ENCODE measurements around the gene JMJD4. TPM values are rescaled to one million over a fixed set of nuclear protein-coding genes. Genes with fewer than 3 reads are reported as not detected.

Gene JMJD4
- total RNA-seq, 1 experiment from 2014 or later: 42.8 TPM

DNA sequence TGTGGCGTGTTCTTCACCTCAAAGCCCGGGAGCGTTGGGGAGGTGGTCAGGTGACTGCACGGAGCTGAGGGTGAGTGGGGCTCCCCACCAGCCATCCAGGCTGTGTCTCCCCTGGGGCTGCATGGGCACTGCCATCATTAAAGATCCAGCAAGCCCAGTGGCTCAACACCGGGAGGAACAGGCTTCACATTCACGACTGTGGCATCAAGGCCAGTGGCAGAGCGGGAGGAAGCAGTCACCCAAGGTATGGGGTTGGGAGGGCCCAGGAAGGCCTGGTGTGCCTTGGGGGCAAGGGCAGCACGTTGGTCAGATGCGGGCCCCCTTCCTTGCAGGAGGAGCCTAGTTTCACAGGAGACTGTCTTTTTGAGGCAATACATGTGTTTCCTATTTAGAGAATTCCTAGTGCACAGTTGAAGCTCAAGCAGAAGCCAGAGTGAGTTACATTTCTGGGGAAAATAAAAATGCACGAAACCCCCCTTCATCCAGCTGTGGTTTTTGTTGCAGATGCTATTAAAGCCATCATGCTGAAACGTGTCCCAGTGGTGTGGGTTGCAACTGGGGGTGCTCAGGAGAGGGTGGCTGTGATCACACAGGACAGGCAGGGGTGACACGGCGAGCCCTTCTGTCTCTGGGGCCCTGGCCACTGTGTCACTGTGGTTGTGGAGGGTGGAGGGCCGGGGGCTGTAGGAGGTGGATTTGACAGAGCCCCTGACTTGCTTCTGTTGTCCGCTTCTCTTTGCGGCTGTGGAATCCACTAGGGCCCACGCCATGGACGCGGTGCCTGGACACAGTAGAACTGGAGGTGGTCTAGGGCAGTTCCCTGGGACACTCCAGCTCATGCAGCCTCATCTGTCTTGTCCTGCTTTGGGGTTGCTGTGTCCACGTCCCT is 34.2 kb upstream of the JMJD4 start:
- no peak for DNase-seq (ENCODE audit: low spot score)

DNA sequence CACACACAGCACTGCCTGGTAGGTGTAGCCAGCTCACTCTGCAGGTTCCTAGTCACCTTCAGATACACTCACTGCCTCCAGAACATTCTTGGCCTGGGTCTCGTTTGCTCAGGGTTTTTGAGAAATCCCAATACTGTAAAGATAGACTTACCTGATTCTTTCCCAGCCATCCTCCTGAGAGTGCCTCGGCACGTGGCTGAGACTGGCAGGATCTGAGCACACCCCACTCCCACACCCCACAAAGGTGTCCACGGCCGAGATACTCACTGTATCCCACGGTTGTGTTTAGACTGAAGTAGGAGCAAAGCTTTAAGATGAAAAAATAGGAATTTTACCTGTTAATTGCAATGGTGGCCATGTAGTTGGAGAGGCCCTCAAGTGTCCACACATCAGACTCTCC is 33.5 kb upstream of the JMJD4 start:
- DNase-seq (ENCODE audit: low spot score): no peak

DNA sequence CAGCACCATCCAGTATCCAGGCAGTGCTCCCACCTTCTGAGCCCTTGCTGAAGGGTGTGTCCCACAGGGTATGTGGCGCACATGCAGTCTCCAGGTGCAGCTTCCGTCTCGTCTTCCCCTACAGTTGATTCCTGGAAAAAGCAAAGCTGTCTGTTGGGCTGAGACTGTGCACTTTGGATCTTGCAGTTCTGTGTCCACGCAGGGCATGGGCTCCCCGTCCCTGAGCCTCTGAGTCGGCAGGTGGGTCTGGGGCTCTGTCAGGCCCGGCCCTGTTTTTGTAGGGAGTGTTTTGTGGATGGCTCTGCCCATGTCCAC is 33.0 kb upstream of the JMJD4 start:
- DNase-seq (ENCODE audit: low spot score): no peak

DNA sequence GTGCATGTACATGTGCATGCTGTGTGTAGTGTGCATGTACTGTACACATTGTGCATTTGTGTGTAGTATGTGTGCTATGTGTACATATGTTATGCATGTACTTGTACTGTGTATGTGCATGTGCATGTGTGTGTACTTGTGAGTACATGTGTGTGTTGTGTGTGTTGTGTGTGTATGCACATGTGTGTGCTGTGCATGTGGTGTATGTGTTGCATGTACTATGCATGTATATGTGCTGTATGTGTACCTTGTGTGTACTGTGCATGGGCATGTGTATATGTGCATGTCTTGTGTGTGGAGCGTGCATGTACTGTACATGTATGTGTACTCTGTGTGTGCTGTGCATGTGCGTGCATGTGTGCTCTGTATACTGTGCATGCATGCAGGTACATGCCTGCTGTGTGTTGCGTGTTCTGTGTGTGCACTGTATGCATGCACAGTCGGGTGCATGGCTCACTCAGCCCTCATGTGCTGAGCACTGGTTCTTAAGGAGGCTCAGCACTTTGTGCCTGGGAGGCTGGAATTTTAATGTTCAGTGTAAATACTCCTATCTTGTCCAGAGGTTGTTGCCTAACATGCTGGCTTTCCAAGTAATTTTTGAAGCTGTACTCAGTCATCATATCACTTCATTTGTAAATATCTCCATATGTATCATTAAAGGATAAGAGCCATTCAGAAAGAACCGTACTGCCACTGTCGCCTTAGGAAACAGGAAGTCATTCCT is 32.5 kb upstream of the JMJD4 start:
- no peak for DNase-seq (ENCODE audit: low spot score)

- no peak for DNase-seq (ENCODE audit: low spot score)
Observed at GRCh38 chr1:227766653-227767277, 31.7 kb upstream of the JMJD4 start.

- DNase-seq (ENCODE audit: low spot score): peak; percentile 95
Observed at GRCh38 chr1:227766015-227766634, 31.0 kb upstream of the JMJD4 start.

GRCh38 chr1:227765261-227766014 is 30.3 kb upstream of the JMJD4 start:
- DNase-seq (ENCODE audit: low spot score): no peak

DNA sequence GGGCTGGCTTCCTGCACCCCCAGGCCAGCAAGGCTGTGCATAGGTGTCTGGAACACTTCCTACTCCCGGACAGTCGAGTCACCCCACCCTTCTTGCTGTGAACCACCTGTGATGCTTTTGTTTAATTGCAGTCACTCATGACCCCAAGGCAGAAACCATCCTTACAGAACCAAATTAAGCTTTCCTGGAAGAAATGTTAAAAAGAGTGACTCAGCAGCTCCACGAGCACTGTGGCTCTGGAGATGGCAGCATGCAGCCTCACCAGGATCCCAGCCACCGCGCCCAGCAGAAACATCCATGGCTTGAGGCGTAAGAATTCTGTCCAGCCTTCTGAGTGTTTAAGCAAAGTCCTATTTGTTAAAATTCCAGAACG is 28.9 kb upstream of the JMJD4 start:
- peak; percentile 88 for DNase-seq (ENCODE audit: low spot score)

DNA sequence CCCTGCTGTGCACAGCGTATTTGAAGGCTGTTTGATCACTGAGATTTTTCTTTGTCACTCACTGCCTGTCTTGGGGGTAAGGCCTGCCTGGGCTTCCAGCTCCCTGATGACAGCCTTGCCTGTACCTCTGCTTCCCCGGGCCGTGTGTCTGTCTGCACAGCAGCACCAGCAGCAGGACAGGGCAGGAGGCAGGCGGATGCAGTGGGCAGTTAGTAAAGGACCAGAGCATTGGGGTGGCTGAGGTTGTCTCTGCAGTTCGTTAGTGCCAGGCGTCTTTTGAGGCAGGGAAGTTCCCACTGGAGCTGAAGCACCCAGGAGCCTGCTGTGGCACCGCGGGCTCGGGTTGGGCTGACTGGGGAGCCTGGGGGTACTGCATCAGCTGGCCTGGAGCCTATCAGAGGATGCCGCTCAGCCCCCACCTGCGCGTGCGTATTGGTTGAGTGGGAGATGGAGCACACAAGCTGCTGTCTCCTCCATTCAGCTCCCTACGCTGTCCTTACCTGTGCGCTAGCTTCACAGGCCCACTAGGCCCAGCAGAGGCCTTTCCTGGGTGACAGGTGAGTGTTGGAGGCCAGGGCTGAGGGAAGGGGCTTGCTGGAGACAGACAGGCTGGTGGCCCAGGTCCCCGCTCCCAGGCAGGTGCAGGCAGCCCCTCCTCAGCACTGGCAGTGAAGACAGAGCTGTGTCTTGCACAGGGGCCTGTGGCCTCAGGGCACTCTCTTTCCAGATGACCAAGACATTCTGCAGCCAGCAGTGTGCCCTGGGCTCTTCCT is 28.3 kb upstream of the JMJD4 start:
- no peak for DNase-seq (ENCODE audit: low spot score)

DNA sequence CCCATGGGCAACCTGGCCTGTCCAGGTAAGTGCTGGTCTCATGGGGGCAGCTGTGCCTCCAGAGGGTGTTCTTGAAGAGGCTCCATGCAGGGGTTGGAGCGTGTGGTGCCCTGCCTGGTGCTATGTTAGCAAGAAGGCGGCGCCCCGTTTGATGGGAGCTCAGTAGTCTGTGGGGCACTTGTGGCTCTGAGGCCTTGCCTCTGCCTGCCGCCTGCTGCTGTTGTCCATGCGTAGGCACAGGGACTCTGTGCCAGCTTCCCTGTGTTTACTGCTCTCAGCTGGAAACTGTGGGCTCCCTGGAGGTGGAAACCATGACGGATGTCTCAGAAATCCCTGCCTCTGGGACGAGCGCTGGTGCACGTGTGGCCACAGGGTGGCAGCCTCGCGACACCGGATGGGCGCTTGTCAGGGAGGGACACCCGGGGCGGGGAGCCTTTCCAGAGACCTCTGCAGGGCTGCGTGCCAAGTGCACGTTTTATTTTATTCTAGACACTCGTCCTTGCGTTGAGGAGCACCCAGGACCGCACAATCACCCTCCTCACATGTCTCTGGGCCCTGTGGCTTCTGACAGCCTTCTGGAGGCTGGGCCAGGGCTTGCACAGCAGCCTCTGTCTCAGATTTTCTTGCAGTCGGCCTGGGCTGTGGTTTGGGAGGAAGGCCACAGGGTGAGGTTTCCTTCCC is 27.3 kb upstream of the JMJD4 start:
- DNase-seq (ENCODE audit: low spot score): peak; percentile 86

DNA sequence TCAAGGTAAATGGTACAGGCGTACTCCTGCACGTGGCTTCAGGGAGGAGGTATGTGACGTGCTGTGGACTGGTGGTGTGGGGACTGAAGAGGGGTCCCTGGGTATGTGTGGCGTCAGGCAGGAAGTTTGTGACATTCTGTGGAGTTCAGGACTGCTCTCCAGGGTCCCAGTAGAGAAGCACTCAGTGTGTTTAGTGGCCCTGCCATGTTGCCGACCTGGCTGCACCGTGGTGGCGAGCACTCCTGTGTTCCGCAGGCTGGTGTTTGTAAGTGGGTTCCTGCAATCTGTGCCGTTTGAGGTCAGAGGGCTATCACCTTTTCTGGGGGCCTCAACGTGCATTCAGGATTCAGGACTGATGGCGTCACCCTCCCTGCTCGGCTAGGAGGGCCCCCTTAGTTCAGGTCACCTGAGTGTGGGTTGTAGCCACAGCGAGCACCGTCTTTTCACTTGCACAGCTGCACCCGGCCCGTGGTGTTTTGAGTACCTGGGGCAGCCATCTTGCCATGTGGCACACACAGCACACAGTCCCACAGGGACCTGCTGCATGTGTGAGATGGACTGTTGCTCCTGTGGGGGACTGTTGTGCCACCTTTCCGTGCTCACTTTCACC is 26.6 kb upstream of the JMJD4 start:
- no peak for DNase-seq (ENCODE audit: low spot score)

DNA sequence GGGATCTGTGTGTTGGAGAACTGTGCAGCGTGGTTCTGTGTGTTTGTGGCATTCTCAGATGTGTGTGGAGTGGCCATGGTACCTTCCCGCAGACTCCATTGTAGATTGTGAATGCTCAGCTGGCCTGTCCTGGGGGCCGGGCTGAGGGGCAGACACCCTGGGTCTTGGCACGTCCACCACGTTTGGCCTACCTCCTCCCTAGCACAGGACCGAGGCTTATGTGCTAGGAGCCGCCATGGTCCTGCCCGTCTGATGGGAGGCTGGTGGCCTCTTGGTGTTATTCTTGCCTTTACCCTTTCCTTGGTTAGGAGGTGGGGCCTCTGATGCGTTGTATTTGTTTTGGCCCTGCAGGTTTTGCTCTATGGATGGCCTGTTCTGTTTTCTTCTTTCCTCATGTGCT is 25.3 kb upstream of the JMJD4 start:
- DNase-seq (ENCODE audit: low spot score): no peak

DNA sequence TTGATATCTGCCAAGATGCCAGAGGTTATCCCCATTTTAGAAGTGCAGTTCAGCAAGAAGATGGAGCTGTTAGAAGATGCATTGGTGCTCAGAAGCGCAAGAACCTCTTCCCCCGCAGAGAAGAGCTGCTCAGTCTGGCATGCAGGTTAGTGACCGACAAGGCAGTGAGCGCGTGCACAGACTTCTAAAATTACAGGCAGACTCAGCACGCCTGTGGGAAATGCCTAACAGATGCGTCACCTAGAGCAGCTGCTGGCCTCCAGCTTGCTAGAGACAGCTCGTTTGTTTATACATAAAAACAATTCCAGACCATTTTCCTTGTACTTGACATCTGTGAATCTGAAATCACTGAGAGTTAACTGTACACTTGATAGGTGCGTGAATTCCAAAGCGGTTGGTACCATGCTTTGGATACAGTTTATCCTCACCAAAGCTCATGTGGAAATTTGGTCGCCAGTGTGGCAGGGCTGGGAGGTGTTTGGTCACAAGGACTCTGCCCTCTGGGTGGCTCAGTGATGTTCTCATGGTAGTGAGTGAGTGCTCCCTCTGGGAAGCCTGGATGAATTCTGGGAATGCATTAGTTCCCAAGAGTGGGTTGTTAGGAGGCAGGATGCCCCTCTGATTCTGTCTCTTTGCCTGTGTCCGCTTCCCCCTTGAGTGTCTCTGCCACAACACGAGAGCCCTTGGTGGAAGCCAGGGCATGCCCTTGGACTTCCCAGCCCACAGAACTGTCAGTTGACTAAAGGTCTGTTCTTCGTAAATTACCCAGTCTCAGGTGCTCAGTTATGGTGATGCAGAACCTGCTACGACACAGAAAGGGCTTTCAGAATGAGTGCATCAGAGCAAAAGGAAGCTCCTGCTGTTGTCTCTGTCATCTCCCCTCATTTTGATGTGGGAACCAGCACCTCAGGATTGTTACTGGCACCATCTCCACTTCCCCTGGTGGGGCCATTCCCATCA is 24.5 kb upstream of the JMJD4 start:
- peak; percentile 98 for DNase-seq (ENCODE audit: low spot score)

- DNase-seq (ENCODE audit: low spot score): no peak
Observed at GRCh38 chr1:227758366-227758765, 23.3 kb upstream of the JMJD4 start.

DNA sequence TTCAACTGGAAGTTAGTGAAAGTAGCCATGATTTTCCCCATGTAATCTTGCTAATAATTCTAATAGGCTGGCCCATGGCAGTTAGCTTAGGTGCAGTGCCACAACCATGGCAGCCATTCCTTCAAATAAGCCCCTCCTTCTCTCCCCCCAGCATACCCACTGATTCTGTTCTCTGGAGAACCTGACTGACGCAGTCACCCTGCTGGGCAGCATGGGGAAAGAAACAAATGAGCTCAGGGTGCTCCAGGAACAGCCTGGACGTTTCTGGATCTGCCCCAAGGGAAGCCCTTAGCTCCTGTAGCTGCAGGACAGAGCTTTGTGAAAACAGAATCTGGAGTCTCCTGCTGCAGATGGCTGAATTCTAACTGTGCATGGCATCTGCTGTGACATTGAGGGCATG is 22.7 kb upstream of the JMJD4 start:
- DNase-seq (ENCODE audit: low spot score): no peak

DNA sequence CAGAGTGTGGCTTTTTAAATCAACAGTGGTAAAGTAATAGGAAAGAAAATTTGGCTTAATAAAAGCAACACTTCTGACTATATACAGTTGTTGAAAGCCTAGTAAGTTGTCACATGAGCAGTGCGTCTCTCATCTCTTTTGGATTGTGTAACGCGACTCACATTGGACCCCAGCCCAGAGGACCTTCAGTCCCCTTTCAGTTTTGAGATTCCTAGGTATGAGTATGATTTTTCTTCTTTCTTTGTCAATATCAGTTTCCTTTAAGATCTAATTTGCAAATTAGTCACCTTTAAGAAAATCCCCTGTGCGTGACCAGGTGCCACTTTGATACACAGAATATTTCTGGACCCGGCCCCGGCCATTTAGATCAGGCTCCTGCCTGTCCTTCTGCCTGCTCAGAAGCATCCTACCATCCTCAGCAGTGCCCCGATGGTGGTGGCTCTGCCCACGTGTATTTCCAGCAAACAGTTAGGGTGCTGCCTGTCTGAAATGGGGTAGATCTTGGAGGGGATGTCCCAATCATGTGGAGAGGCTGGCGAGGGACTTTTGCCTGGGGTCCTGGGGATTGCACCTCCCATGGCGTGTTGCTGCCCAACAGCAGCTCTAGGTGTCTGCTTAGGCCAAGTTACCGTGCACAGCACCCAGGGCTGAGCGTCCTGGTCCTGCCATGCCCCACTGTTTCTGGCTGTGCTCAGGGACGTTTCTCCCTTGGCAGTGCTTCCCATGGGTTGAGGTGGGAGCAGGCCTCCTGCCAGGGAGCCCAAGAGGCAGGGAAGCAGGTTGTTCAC is 21.3 kb upstream of the JMJD4 start:
- no peak for DNase-seq (ENCODE audit: low spot score)

DNA sequence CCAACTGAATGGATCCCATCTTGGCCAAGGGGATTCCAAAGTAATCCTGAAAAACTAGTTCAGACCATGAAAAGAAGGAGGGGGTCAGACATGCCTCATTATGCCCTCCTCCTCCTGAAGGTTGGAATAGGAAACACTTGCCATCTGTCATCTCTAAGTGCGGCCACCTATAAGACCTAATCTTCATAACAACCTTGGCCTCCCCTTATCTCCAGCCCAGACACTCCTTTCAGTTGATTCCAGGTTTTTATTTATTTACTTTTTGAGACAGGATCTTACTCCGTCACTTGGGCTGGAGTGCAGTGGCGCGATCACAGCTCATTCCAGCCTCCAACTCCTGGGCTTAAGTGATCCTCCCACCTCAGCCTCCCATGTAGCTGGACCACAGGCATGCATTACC is 19.9 kb upstream of the JMJD4 start:
- no peak for DNase-seq (ENCODE audit: low spot score)
